Measurements from ENCODE around the gene JMJD4.

- no peak for TF ChIP-seq CTCF (IDR thresholded peaks at IDR 0.05; ENCODE audit: low read length)
- TF ChIP-seq EZH2 (optimal IDR thresholded peaks at IDR 0.05; ENCODE audit: low read depth, low read length): no peak
These were observed at the start of gene JMJD4, which contains the start of gene SNAP47 for GRCh38 chr1:227734856-227735538.

Measured in MM.1S (cell line).